ENCODE measurements around the gene LRRC45. TPM values are rescaled to one million over a fixed set of nuclear protein-coding genes. Genes with fewer than 3 reads are reported as not detected.

LRRC45 gene
- total RNA-seq, 1 experiment from 2014 or later: 41.5 TPM

GRCh38 chr17:82047379-82047778 lies 24.3 kb downstream of the LRRC45 start:
- Histone ChIP-seq H2AFZ (no peak overlapping the region), H3K4me1 (replicated peaks; ENCODE audit: insufficient read depth) (no peaks in the 10 kb centered on the region), H3K27ac (no peak overlapping the region), H3K4me3 (no peak overlapping the region), H3K79me2 (ENCODE audit: low read depth) (peaks cover 4% of the 10 kb centered on the region; the same call in 1 of the 2 replicates), H3K9me3 (ENCODE audit: insufficient read depth, low read depth) (no peaks in the 10 kb centered on the region), H3K4me2 (no peak overlapping the region), H3K9me2 (ENCODE audit: insufficient read depth) (no peaks in the 10 kb centered on the region), H3K27me3 (ENCODE audit: insufficient read depth, low read depth) (no peaks in the 10 kb centered on the region), H3F3A (ENCODE audit: insufficient read depth, low read depth) (no peaks in the 10 kb centered on the region), H3K36me3 (ENCODE audit: low read depth) (no peaks in the 10 kb centered on the region), H4K20me1 (ENCODE audit: insufficient read depth) (no peaks in the 10 kb centered on the region)
- ChIA-PET CTCF (no interaction called here), POLR2A (ENCODE audit: unreplicated experiment) (interaction anchor here (0.6 kb wide), 1 partner anchor 55 kb away, joined by 3 read pairs; no protein-coding TSS in a partner anchor)
- TF ChIP-seq, protein P1, sequence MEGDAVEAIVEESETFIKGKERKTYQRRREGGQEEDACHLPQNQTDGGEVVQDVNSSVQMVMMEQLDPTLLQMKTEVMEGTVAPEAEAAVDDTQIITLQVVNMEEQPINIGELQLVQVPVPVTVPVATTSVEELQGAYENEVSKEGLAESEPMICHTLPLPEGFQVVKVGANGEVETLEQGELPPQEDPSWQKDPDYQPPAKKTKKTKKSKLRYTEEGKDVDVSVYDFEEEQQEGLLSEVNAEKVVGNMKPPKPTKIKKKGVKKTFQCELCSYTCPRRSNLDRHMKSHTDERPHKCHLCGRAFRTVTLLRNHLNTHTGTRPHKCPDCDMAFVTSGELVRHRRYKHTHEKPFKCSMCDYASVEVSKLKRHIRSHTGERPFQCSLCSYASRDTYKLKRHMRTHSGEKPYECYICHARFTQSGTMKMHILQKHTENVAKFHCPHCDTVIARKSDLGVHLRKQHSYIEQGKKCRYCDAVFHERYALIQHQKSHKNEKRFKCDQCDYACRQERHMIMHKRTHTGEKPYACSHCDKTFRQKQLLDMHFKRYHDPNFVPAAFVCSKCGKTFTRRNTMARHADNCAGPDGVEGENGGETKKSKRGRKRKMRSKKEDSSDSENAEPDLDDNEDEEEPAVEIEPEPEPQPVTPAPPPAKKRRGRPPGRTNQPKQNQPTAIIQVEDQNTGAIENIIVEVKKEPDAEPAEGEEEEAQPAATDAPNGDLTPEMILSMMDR (conservative IDR thresholded peaks at IDR 0.05): no peak
- DNase-seq: no peak
- intact Hi-C loops (cut with micrococcal nuclease; ENCODE audit: unreplicated experiment): no loop called here
- no TSS peak for BruUV-seq (replicated peaks)

GRCh38 chr17:82047914-82048570 lies 24.9 kb downstream of the LRRC45 start:
- TF ChIP-seq EZH2 (IDR thresholded peaks at IDR 0.05; ENCODE audit: low read depth): no peak
- TF ChIP-seq, protein P1 (conservative IDR thresholded peaks at IDR 0.05): no peak
- ChIA-PET CTCF (no interaction called here), POLR2A (ENCODE audit: unreplicated experiment) (interaction anchor here (0.6 kb wide), 1 partner anchor 54 kb away, joined by 3 read pairs; no protein-coding TSS in a partner anchor)
- no peak for DNase-seq
- Histone ChIP-seq H3K4me2 (no peak overlapping the region), H3K9me2 (ENCODE audit: insufficient read depth) (no peaks in the 10 kb centered on the region), H3K79me2 (ENCODE audit: low read depth) (peaks cover 11% of the 10 kb centered on the region), H4K20me1 (ENCODE audit: insufficient read depth) (no peaks in the 10 kb centered on the region), H3F3A (ENCODE audit: insufficient read depth, low read depth) (no peaks in the 10 kb centered on the region), H3K27me3 (ENCODE audit: insufficient read depth, low read depth) (no peaks in the 10 kb centered on the region), H3K9me3 (ENCODE audit: insufficient read depth, low read depth) (no peaks in the 10 kb centered on the region), H3K27ac (no peak overlapping the region), H3K4me3 (no peak overlapping the region), H3K4me1 (replicated peaks; ENCODE audit: insufficient read depth) (no peaks in the 10 kb centered on the region), H2AFZ (no peak overlapping the region), H3K36me3 (ENCODE audit: low read depth) (no peaks in the 10 kb centered on the region)
- no TSS peak for BruUV-seq (replicated peaks)
- intact Hi-C loops (cut with micrococcal nuclease; ENCODE audit: unreplicated experiment): no loop called here

- Histone ChIP-seq H3K9me3 (ENCODE audit: insufficient read depth, low read depth) (no peaks in the 10 kb centered on the region), H4K20me1 (ENCODE audit: insufficient read depth) (no peaks in the 10 kb centered on the region), H3K4me1 (replicated peaks; ENCODE audit: insufficient read depth) (no peaks in the 10 kb centered on the region), H3K36me3 (ENCODE audit: low read depth) (no peaks in the 10 kb centered on the region), H3F3A (ENCODE audit: insufficient read depth, low read depth) (no peaks in the 10 kb centered on the region), H3K4me2 (no peak overlapping the region), H2AFZ (no peak overlapping the region), H3K27ac (no peak overlapping the region), H3K9me2 (ENCODE audit: insufficient read depth) (no peaks in the 10 kb centered on the region), H3K27me3 (ENCODE audit: insufficient read depth, low read depth) (no peaks in the 10 kb centered on the region), H3K79me2 (ENCODE audit: low read depth) (peaks cover 13% of the 10 kb centered on the region), H3K4me3 (no peak overlapping the region)
- TF ChIP-seq EZH2 (IDR thresholded peaks at IDR 0.05; ENCODE audit: low read depth): no peak
- TF ChIP-seq, protein P1 (conservative IDR thresholded peaks at IDR 0.05): no peak
- DNase-seq: no peak
- intact Hi-C loops (cut with micrococcal nuclease; ENCODE audit: unreplicated experiment): no loop called here
- POLR2A ChIA-PET (ENCODE audit: unreplicated experiment): no interaction called here
- TSS peak; percentile 5 for BruUV-seq (replicated peaks)
- CTCF ChIA-PET: no interaction called here
These were observed 25.5 kb downstream of the LRRC45 start for GRCh38 chr17:82048571-82048971.
